GM12878 (cell line): Measurements from ENCODE around the gene PHC2.

Experiments used
- CBX3 ChIP-seq: fragments of 200-600 bp; sonication (generic); IDR thresholded peaks from 2 replicates; pipeline ENCODE4 v1.6.1; 2016; ENCODE audit warnings: low read depth, borderline replicate concordance
- CHD2 ChIP-seq: IDR thresholded peaks from 2 replicates; pipeline ENCODE4 v1.6.1; 2011; ENCODE audit warnings: low read depth, low read length, improper control_type of control experiment, borderline replicate concordance
- ELK1 ChIP-seq: IDR thresholded peaks from 2 replicates; pipeline ENCODE4 v1.6.1; 2012; ENCODE audit warnings: low read depth, low read length, improper control_type of control experiment
- FOXK2 ChIP-seq: fragments of 450-650 bp; IDR thresholded peaks from 2 replicates; pipeline ENCODE4 v1.6.1; 2017; ENCODE audit warnings: mild to moderate bottlenecking, moderate library complexity
- POLR2A ChIP-seq: IDR thresholded peaks from 2 replicates; pipeline ENCODE4 v1.6.1; 2011; ENCODE audit warnings: low read depth, mild to moderate bottlenecking, low read length
- POLR2AphosphoS5 ChIP-seq: IDR thresholded peaks from 2 replicates; pipeline ENCODE4 v1.6.1; 2011; ENCODE audit warnings: mild to moderate bottlenecking, low read length, inconsistent platforms
- TF ChIP-seq, protein P1 (sequence below), 3 experiments: IDR thresholded peaks in 2 of 3; conservative IDR thresholded peaks in 1 of 3; 2 replicates each; pipeline ENCODE4 v1.5.1; 2011; ENCODE audit warnings: low read depth in 3 of 3, low read length in 3 of 3, mild to moderate bottlenecking in 3 of 3, control low read depth in 2 of 3, moderate library complexity in 2 of 3, inconsistent platforms in 1 of 3, mixed read lengths in 1 of 3; ENCODE audit not compliant: control insufficient read depth in 2 of 3, insufficient read depth in 1 of 3; ENCODE audit errors: extremely low read depth in 1 of 3

GRCh38 chr1:33424610-33425009 lies 6.3 kb downstream of the PHC2 start:
- TF ChIP-seq FOXK2, result no peak
- TF ChIP-seq, protein P1, sequence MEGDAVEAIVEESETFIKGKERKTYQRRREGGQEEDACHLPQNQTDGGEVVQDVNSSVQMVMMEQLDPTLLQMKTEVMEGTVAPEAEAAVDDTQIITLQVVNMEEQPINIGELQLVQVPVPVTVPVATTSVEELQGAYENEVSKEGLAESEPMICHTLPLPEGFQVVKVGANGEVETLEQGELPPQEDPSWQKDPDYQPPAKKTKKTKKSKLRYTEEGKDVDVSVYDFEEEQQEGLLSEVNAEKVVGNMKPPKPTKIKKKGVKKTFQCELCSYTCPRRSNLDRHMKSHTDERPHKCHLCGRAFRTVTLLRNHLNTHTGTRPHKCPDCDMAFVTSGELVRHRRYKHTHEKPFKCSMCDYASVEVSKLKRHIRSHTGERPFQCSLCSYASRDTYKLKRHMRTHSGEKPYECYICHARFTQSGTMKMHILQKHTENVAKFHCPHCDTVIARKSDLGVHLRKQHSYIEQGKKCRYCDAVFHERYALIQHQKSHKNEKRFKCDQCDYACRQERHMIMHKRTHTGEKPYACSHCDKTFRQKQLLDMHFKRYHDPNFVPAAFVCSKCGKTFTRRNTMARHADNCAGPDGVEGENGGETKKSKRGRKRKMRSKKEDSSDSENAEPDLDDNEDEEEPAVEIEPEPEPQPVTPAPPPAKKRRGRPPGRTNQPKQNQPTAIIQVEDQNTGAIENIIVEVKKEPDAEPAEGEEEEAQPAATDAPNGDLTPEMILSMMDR (IDR thresholded peaks at IDR 0.05 in 2 of 3, conservative IDR thresholded peaks at IDR 0.05 in 1 of 3; ENCODE audit: control insufficient read depth in 2 of 3, extremely low read depth in 1 of 3, insufficient read depth in 1 of 3, low read depth in 3 of 3, low read length in 3 of 3), result no peak
- no peak for TF ChIP-seq POLR2A
- no peak for TF ChIP-seq POLR2AphosphoS5
- TF ChIP-seq CBX3, result no peak
- no peak for TF ChIP-seq ELK1
- no peak for TF ChIP-seq CHD2
